HG02973 (cell line): Measurements from ENCODE around the gene SHISA5.

Experiments
- ATAC-seq: cut with Tn5 transposase; IDR thresholded peaks from one replicate; pipeline ENCODE4 v1.9.1; 2021; ENCODE audit warnings: moderate library complexity; ENCODE audit not compliant: unreplicated experiment

The SHISA5 gene

GRCh38 chr3:48432411-48433371 lies 71.3 kb downstream of the SHISA5 start:
- ATAC-seq, result no peak

- no peak for ATAC-seq
Measured at GRCh38 chr3:48431224-48432029, 72.5 kb downstream of the SHISA5 start.

- ATAC-seq, result no peak
Measured at GRCh38 chr3:48430708-48431101, 73.3 kb downstream of the SHISA5 start.

GRCh38 chr3:48429960-48430707 lies 73.8 kb downstream of the SHISA5 start, which contains the start of gene PLXNB1:
Gene PLXNB1 (minus strand): TSS chr3:48430086. CDS start chr3:48424611, 5,475 bp downstream.
- no peak for ATAC-seq

- no peak for ATAC-seq
Measured at GRCh38 chr3:48429317-48429959, 74.5 kb downstream of the SHISA5 start.

GRCh38 chr3:48428572-48429316 lies 75.2 kb downstream of the SHISA5 start:
- no peak for ATAC-seq

GRCh38 chr3:48428088-48428571 lies 75.8 kb downstream of the SHISA5 start:
- no peak for ATAC-seq

- ATAC-seq, result no peak
Measured at GRCh38 chr3:48427630-48427962, 76.4 kb downstream of the SHISA5 start.

- ATAC-seq, result no peak
Measured at GRCh38 chr3:48426944-48427629, 76.9 kb downstream of the SHISA5 start.

- no peak for ATAC-seq
Measured at GRCh38 chr3:48426401-48426909, 77.5 kb downstream of the SHISA5 start.

GRCh38 chr3:48425281-48425812 lies 78.6 kb downstream of the SHISA5 start:
- no peak for ATAC-seq

- no peak for ATAC-seq
Measured at GRCh38 chr3:48423883-48424695, 79.9 kb downstream of the SHISA5 start.

GRCh38 chr3:48423241-48423882 lies 80.6 kb downstream of the SHISA5 start:
- no peak for ATAC-seq

GRCh38 chr3:48422681-48423080 lies 81.3 kb downstream of the SHISA5 start:
- no peak for ATAC-seq

- ATAC-seq, result no peak
Measured at GRCh38 chr3:48422272-48422671, 81.7 kb downstream of the SHISA5 start.

GRCh38 chr3:48420561-48420960 lies 83.4 kb downstream of the SHISA5 start:
- no peak for ATAC-seq

GRCh38 chr3:48419597-48419996 lies 84.4 kb downstream of the SHISA5 start:
- ATAC-seq, result no peak
